Raji (cell line): ENCODE data around the gene TOM1L2.

Experiments
- POLR2A ChIP-seq: IDR thresholded peaks from 2 replicates; pipeline ENCODE4 v1.6.1; 2011; ENCODE audit warnings: low read depth, low read length, control low read depth; ENCODE audit not compliant: insufficient read depth

Gene TOM1L2

GRCh38 chr17:17963066-17963465 is 9.1 kb downstream of the TOM1L2 start:
- no peak for TF ChIP-seq POLR2A

GRCh38 chr17:17960500-17961030 is 11.6 kb downstream of the TOM1L2 start:
- TF ChIP-seq POLR2A: no peak

GRCh38 chr17:17959520-17960361 is 12.5 kb downstream of the TOM1L2 start:
- no peak for TF ChIP-seq POLR2A

- TF ChIP-seq POLR2A: no peak
Measured at GRCh38 chr17:17958982-17959381, 13.2 kb downstream of the TOM1L2 start.

GRCh38 chr17:17957584-17957916 is 14.7 kb downstream of the TOM1L2 start:
- TF ChIP-seq POLR2A: no peak

- TF ChIP-seq POLR2A: no peak
Measured at GRCh38 chr17:17954079-17954478, 18.1 kb downstream of the TOM1L2 start.

- no peak for TF ChIP-seq POLR2A
Measured at GRCh38 chr17:17952691-17953090, 19.5 kb downstream of the TOM1L2 start.

GRCh38 chr17:17951524-17951923 is 20.7 kb downstream of the TOM1L2 start:
- TF ChIP-seq POLR2A: no peak

GRCh38 chr17:17950806-17951205 is 21.4 kb downstream of the TOM1L2 start:
- no peak for TF ChIP-seq POLR2A

- TF ChIP-seq POLR2A: no peak
Measured at GRCh38 chr17:17950347-17950746, 21.9 kb downstream of the TOM1L2 start.

- TF ChIP-seq POLR2A: no peak
Measured at GRCh38 chr17:17947966-17948365, 24.2 kb downstream of the TOM1L2 start.

GRCh38 chr17:17947309-17947708 is 24.9 kb downstream of the TOM1L2 start:
- no peak for TF ChIP-seq POLR2A

GRCh38 chr17:17946093-17946492 is 26.1 kb downstream of the TOM1L2 start:
- no peak for TF ChIP-seq POLR2A

GRCh38 chr17:17944743-17945142 is 27.5 kb downstream of the TOM1L2 start:
- no peak for TF ChIP-seq POLR2A

- TF ChIP-seq POLR2A: no peak
Measured at GRCh38 chr17:17944242-17944641, 28.0 kb downstream of the TOM1L2 start.

- no peak for TF ChIP-seq POLR2A
Measured at GRCh38 chr17:17943281-17943984, 28.8 kb downstream of the TOM1L2 start.
